NCI-H2196 treated with DMSO at 0.1 percent for 48 hours (cell line): Measurements from ENCODE around the gene RNF182.

ENCODE experiments used
- DNase-seq: peaks from one replicate; lab custom pipeline; 2025; ENCODE audit not compliant: unreplicated experiment; lab: John Stamatoyannopoulos, UW

Gene RNF182

DNA sequence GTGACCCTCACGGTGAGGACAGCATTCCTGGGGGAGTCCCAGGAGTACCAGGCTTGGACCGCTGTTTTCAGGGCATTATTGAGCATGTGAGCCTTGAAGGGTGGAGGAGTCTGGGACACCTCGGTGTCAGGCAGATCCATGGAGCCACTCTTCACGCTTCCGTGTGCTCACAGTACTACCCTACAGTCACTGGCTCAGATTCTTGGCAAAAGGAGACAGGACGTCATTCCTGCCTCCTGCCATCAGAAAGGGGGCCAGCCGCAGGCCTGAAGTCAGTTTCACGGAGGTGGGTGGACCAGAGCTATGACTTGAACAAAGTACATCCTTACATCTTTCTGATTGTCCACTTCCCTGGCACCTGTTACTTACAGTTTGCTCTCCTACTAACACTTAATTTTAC lies 103.9 kb downstream of the RNF182 start:
- no peak for DNase-seq

DNA sequence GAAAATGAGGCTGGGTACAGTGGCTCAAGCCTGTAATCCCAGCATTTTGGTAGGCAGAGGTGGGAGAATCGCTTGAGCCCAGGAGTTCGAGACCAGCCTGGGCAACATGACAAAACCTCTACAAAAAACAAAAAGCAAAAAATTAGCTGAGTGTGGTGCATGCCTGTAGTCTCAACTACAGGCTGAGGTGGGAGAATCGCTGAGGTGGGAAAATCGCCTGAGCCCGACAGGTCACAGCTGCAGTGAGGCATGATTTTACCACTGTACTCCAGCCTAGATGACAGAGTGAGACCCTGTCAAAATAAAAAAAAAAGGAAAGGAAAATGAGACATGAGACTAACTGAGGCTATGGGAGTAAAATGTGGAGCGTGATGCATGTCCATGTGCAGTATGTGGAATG lies 104.9 kb downstream of the RNF182 start:
- no peak for DNase-seq
